Duodenal mucosa (tissue), 2 donors: ENCODE data around the gene ABCC6.
"Not testable (repeated sequence)": the region's sequence is repeated elsewhere in the genome, so short reads cannot be mapped to it uniquely, and the experiment has no call there.

ENCODE experiments used
- H3K27ac ChIP-seq: one replicate; pipeline ENCODE4 v1.7.0; 2013; ENCODE audit warnings: low read depth, low read length
- H3K27me3 ChIP-seq, 2 donors: one replicate each; pipeline ENCODE4 v1.7.0; 2013; ENCODE audit warnings: low read length in 2 of 2, control low read depth in 1 of 2; ENCODE audit not compliant: insufficient read depth in 2 of 2, control insufficient read depth in 1 of 2
- H3K36me3 ChIP-seq, 2 donors: one replicate each; pipeline ENCODE4 v1.7.0; 2013; ENCODE audit warnings: low read length in 2 of 2, control low read depth in 1 of 2; ENCODE audit not compliant: insufficient read depth in 2 of 2, control insufficient read depth in 1 of 2
- H3K4me1 ChIP-seq, 2 donors: one replicate each; pipeline ENCODE4 v1.7.0; 2013; ENCODE audit warnings: low read length in 2 of 2, control low read depth in 1 of 2; ENCODE audit not compliant: insufficient read depth in 2 of 2, control insufficient read depth in 1 of 2
- H3K4me3 ChIP-seq, 2 donors: one replicate each; pipeline ENCODE4 v1.7.0; 2013; ENCODE audit warnings: low read length in 2 of 2, low read depth in 1 of 2
- H3K9ac ChIP-seq, 2 donors: one replicate each; pipeline ENCODE4 v1.7.0; 2013; ENCODE audit warnings: low read length in 2 of 2, low read depth in 1 of 2
- H3K9me3 ChIP-seq, 2 donors: one replicate each; pipeline ENCODE4 v1.7.0; 2013; ENCODE audit warnings: low read length in 2 of 2, control low read depth in 1 of 2; ENCODE audit not compliant: control insufficient read depth in 1 of 2

Gene ABCC6

DNA sequence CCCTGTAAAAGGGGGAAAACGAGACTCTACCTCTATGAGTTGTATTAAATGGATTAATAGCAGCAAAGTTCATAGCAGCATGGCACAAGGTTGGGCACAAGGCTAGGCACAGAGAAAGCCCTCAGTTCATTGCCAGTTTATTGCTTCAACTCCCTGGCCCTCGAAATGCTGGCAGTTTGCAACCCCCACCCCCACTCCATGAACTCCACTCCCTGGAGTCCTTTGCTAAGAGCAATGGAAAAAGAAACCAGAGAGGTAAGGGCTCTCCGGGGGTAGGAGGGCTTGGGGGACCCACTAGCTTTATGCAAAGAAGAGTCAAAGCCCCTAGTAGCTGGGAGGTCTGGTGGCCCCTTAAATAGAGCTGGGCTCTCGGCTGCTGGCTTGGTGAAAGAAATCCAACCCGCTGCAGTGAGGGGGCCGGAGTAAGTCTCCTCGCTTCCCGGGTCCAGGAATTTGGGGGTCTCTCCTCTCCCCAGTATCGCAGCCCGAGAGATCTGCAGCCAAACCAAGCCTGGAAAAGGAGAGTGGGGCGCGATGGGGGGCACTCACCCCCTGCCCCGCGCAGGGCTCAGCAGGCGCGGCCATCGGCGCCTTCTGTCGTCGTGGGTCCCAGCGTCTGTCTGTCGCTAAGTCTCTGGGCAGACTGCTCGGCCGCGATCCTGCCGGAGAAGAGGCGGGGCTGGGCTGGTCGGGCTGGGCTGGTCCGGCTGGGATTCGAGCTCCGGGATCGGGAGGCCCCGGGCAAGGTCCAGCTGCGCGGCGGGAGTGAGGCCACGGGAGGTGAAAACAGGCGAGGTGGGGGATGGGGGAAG is at the start of gene ABCC6:
Gene ABCC6 (minus strand): TSS at position 645 of the 812 bp plus-strand sequence. CDS start 60 bp downstream, at position 585.
- H3K9ac ChIP-seq, H3K9me3 ChIP-seq, H3K27me3 ChIP-seq, H3K36me3 ChIP-seq, H3K27ac ChIP-seq, H3K4me1 ChIP-seq: not testable (repeated sequence)
- peak within 1 kb of the TSS; percentile 50 to 56 for H3K4me3 ChIP-seq

DNA sequence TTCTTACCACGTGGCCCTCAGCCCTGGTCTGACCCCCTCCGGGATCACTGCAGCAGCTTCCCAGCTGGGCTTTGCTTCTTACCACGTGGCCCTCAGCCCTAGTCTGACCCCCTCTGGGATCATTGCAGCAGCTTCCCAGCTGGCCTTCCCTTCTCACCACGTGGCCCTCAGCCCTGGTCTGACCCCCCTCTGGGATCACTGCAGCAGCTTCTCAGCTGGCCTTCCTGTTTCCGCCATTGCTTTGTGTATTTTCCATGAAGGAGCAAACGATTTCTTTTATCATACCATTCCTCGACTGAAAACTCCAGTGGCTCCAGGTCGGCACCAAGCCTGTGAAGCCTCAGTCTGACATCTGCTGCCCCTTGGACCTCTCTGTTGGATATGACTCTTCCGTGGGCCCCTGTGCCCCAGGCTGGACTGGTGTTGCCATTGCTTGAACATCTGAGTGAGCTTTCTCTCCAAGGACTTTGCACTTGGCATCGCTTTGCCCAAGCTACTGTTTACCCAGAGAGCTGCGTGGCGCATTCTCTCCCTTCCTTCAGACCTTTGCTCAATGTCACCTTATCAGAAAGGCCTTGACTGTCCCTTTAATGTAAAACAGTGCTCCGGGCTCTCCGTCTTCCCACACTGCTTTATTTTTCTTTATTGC is 49.4 kb upstream of the ABCC6 start:
- not testable (repeated sequence) for H3K4me1 ChIP-seq, H3K9me3 ChIP-seq, H3K9ac ChIP-seq, H3K4me3 ChIP-seq, H3K27me3 ChIP-seq, H3K36me3 ChIP-seq, H3K27ac ChIP-seq

- H3K36me3 ChIP-seq, H3K27me3 ChIP-seq, H3K4me3 ChIP-seq, H3K9ac ChIP-seq, H3K4me1 ChIP-seq, H3K9me3 ChIP-seq, H3K27ac ChIP-seq: not testable (repeated sequence)
Measured at GRCh38 chr16:16271658-16272057, 48.4 kb upstream of the ABCC6 start.

GRCh38 chr16:16268185-16268808 is 45.0 kb upstream of the ABCC6 start:
- not testable (repeated sequence) for H3K27ac ChIP-seq, H3K4me1 ChIP-seq, H3K9ac ChIP-seq, H3K27me3 ChIP-seq, H3K9me3 ChIP-seq, H3K36me3 ChIP-seq, H3K4me3 ChIP-seq

GRCh38 chr16:16267708-16268107 is 44.4 kb upstream of the ABCC6 start:
- not testable (repeated sequence) for H3K27ac ChIP-seq, H3K27me3 ChIP-seq, H3K4me3 ChIP-seq, H3K9me3 ChIP-seq, H3K36me3 ChIP-seq, H3K9ac ChIP-seq, H3K4me1 ChIP-seq

DNA sequence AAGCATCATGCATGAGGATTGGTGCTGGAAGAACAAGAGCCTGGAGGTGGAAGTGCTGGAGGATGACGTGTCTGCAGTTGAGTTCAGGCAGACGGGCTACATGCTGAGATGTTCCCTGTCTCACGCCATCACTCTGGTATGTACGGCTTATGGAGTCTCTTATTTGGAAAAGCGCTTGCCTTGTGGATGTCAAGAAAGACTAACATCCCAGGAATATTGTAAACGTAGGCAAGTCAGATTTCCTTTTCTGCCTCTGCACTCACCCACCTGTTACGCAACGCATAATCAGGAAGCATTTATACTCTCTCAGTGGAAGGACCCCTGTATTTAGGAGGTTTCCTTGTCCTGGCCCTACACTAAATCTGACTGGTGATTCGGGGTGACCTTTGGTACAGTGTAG is 41.8 kb upstream of the ABCC6 start:
- H3K4me1 ChIP-seq, H3K4me3 ChIP-seq, H3K9me3 ChIP-seq, H3K27me3 ChIP-seq, H3K36me3 ChIP-seq, H3K9ac ChIP-seq, H3K27ac ChIP-seq: not testable (repeated sequence)

- not testable (repeated sequence) for H3K9ac ChIP-seq, H3K9me3 ChIP-seq, H3K4me1 ChIP-seq, H3K27ac ChIP-seq, H3K4me3 ChIP-seq, H3K27me3 ChIP-seq, H3K36me3 ChIP-seq
Measured at GRCh38 chr16:16263947-16264346, 40.7 kb upstream of the ABCC6 start.

DNA sequence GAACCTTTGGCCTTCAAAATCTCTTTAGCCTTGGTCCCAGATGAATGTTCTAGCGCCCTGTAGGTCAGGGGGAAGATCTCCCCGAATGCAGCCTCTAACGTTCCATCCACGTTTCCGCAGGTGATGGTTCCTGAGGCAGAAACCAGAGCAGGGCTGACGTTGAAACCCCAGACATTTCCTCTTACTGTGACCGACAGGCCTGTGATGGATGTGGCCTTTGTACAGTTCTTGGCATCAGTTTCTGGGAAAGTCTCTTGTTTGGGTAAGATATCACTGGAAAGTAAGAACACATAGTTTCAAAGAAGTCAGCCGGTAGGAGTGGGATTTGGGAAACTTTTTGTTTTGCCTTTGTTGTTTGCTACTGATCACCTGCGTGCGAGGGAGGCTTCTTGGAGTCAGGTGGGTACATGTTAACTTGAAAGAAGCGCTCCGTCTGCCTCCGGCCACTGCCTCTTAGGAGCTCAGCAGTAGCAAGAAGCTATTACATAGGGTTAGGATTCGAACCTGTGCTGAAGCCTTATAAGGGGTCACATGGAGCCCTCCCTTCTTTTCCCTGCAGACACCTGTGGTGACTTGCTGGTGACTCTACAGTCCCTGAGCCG is 39.8 kb upstream of the ABCC6 start:
- not testable (repeated sequence) for H3K36me3 ChIP-seq, H3K27ac ChIP-seq, H3K27me3 ChIP-seq, H3K4me1 ChIP-seq, H3K4me3 ChIP-seq, H3K9ac ChIP-seq, H3K9me3 ChIP-seq

DNA sequence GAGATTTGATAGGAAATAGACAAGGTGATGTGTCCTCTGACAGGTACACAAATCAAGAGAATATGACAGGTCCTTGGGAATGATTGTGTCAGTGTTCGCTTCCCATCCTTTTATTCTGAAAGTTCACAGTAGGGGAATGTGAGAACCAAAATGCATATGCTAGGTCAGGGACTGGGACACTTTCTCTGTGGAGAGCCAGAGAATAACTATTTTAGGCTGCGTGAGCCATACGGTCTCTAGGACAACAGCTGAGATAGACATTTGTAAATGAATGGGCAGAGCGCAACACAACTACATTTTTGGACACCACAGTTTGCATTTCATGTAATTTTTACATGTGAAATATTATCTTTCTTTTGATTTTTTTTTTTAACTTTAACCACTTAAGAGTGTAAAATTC is 36.7 kb upstream of the ABCC6 start:
- not testable (repeated sequence) for H3K4me1 ChIP-seq, H3K27ac ChIP-seq, H3K9me3 ChIP-seq, H3K4me3 ChIP-seq, H3K27me3 ChIP-seq, H3K36me3 ChIP-seq, H3K9ac ChIP-seq

DNA sequence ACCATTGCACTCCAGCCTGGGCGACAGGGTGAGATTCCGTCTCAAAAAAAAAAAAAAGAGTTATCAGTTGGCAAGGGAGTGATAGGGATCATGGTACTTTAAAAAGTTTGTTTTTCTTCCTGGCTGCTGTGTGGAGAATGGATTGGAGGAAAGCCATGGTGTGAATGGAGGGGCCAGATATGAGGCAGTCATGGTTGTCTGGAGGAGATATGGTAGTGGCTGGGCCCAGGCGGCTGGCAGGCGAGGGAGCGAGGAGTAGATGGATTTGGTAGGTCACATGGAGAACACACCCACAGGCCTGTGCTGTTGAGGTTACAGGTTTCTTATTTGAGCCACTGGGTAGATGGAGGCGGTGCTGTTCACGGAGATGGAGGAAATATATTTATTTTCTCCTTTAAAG is 35.5 kb upstream of the ABCC6 start:
- not testable (repeated sequence) for H3K36me3 ChIP-seq, H3K27me3 ChIP-seq, H3K9ac ChIP-seq, H3K27ac ChIP-seq, H3K4me1 ChIP-seq, H3K4me3 ChIP-seq, H3K9me3 ChIP-seq
